Astrocyte (in vitro differentiated cells and primary cell): ENCODE measurements around the gene B2M. TPM values are rescaled to one million over a fixed set of nuclear protein-coding genes. Genes with fewer than 3 reads are reported as not detected.

Experiments
- DNase-seq: peaks from one replicate; pipeline ENCODE4 v3.0.0-alpha.2; 2010; ENCODE audit warnings: low read depth
- FAIRE-seq: peaks from 2 replicates; lab custom pipeline; 2011; peaks lifted over from hg19 to GRCh38; lab: Jason Lieb, UNC
- H2AFZ ChIP-seq: 2 replicates; pipeline ENCODE4 v1.6.0; 2012; ENCODE audit warnings: low read depth, low read length, inconsistent platforms
- H3K27ac ChIP-seq: 2 replicates; pipeline ENCODE4 v1.5.1; 2011; ENCODE audit warnings: low read depth, low read length, inconsistent platforms
- H3K27me3 ChIP-seq: 2 replicates; pipeline ENCODE4 v1.6.0; 2011; ENCODE audit warnings: low read length, inconsistent platforms; ENCODE audit not compliant: insufficient read depth
- H3K36me3 ChIP-seq: 2 replicates; pipeline ENCODE4 v1.5.1; 2011; ENCODE audit warnings: low read length, inconsistent platforms; ENCODE audit not compliant: insufficient read depth
- H3K4me1 ChIP-seq: 2 replicates; pipeline ENCODE4 v1.5.1; 2011; ENCODE audit warnings: low read length, inconsistent platforms; ENCODE audit not compliant: insufficient read depth
- H3K4me2 ChIP-seq: 2 replicates; pipeline ENCODE4 v1.6.0; 2012; ENCODE audit warnings: low read length, inconsistent platforms
- H3K4me3 ChIP-seq: 2 replicates; pipeline ENCODE4 v1.5.1; 2011; ENCODE audit warnings: low read depth, mild to moderate bottlenecking, low read length, inconsistent platforms; ENCODE audit not compliant: insufficient read depth
- H3K79me2 ChIP-seq: 2 replicates; pipeline ENCODE4 v1.6.0; 2012; ENCODE audit warnings: mild to moderate bottlenecking, low read length, inconsistent platforms; ENCODE audit not compliant: insufficient read depth
- H3K9ac ChIP-seq: 2 replicates; pipeline ENCODE4 v1.6.0; 2012; ENCODE audit warnings: mild to moderate bottlenecking, low read length, inconsistent platforms
- H3K9me3 ChIP-seq: 2 replicates; pipeline ENCODE4 v1.5.1; 2012; ENCODE audit warnings: low read depth, mild to moderate bottlenecking, low read length, inconsistent platforms; ENCODE audit not compliant: insufficient read depth
- H4K20me1 ChIP-seq: 2 replicates; pipeline ENCODE4 v1.6.0; 2012; ENCODE audit warnings: low read length, inconsistent platforms; ENCODE audit not compliant: insufficient read depth
- H3K27ac Mint-ChIP-seq: one replicate; pipeline ENCODE4 v1.8.0; 2021; ENCODE audit warnings: mild to moderate bottlenecking, mixed read lengths; ENCODE audit not compliant: unreplicated experiment
- H3K27me3 Mint-ChIP-seq: one replicate; pipeline ENCODE4 v1.8.0; 2021; ENCODE audit warnings: low read depth, mixed read lengths; ENCODE audit not compliant: unreplicated experiment
- H3K36me3 Mint-ChIP-seq: one replicate; pipeline ENCODE4 v1.8.0; 2021; ENCODE audit warnings: low read depth, mixed read lengths; ENCODE audit not compliant: unreplicated experiment
- H3K4me1 Mint-ChIP-seq: one replicate; pipeline ENCODE4 v1.8.0; 2021; ENCODE audit warnings: low read depth, mixed read lengths; ENCODE audit not compliant: unreplicated experiment
- H3K4me3 Mint-ChIP-seq: one replicate; pipeline ENCODE4 v1.8.0; 2021; ENCODE audit warnings: mild to moderate bottlenecking, moderate library complexity, mixed read lengths; ENCODE audit not compliant: unreplicated experiment
- H3K9me3 Mint-ChIP-seq: one replicate; pipeline ENCODE4 v1.8.0; 2021; ENCODE audit warnings: mild to moderate bottlenecking, mixed read lengths; ENCODE audit not compliant: unreplicated experiment
- EZH2 ChIP-seq: IDR thresholded peaks from 2 replicates; pipeline ENCODE4 v1.6.1; 2012; ENCODE audit warnings: mild to moderate bottlenecking, low read length, inconsistent platforms; ENCODE audit not compliant: insufficient read depth
- total RNA-seq: library from RNA; stranded (reverse); gene quantifications from 2 replicates; pipeline ENCODE4 v1.2.1, GENCODE V29; 2021
- TF ChIP-seq, protein P1 (sequence below): IDR thresholded peaks from 2 replicates; pipeline ENCODE4 v1.5.1; 2011; ENCODE audit warnings: low read depth, mild to moderate bottlenecking, inconsistent platforms, low read length, moderate library complexity; ENCODE audit not compliant: insufficient read depth

B2M gene
- total RNA-seq, 1 donor from 2014 or later: 1,708 TPM

DNA sequence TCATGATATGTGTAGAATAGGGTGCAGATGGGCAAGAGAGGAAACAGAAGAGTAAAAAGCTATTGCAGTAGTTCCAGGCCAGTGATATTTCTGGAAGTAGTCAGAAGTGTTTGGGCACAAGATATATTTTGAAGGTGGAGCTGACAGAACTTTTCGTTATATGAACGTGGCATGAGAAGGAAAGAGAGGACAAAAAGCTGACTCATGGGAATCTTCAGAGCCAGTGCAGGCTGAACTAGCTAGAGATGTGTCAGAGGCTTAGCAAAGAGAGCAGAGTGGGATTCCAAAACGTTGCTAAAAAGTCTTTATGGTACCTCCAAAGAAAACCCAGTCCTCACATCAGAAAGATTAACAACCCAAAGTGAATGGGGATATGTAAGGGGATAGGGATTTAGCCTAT lies 53.7 kb downstream of the B2M start:
- Histone ChIP-seq H3K4me2 (no peak overlapping the region), H3K36me3 (no peaks in the 10 kb centered on the region), H3K9ac (no peak overlapping the region), H3K79me2 (no peaks in the 10 kb centered on the region), H3K4me3 (no peak overlapping the region), H3K27me3 (peaks cover 2% of the 10 kb centered on the region), H3K27ac (no peak overlapping the region), H3K9me3 (no peaks in the 10 kb centered on the region), H2AFZ (no peak overlapping the region), H4K20me1 (no peaks in the 10 kb centered on the region), H3K4me1 (no peaks in the 10 kb centered on the region)
- H3K4me3 Mint-ChIP-seq: no peak overlapping the region
- H3K4me1 Mint-ChIP-seq: peaks cover 2% of the 10 kb centered on the region
- FAIRE-seq (no peak), DNase-seq (no peak)
- H3K27me3 Mint-ChIP-seq: peaks cover 2% of the 10 kb centered on the region
- peaks cover 2% of the 10 kb centered on the region for H3K9me3 Mint-ChIP-seq
- H3K27ac Mint-ChIP-seq: no peak overlapping the region
- TF ChIP-seq, protein P1, sequence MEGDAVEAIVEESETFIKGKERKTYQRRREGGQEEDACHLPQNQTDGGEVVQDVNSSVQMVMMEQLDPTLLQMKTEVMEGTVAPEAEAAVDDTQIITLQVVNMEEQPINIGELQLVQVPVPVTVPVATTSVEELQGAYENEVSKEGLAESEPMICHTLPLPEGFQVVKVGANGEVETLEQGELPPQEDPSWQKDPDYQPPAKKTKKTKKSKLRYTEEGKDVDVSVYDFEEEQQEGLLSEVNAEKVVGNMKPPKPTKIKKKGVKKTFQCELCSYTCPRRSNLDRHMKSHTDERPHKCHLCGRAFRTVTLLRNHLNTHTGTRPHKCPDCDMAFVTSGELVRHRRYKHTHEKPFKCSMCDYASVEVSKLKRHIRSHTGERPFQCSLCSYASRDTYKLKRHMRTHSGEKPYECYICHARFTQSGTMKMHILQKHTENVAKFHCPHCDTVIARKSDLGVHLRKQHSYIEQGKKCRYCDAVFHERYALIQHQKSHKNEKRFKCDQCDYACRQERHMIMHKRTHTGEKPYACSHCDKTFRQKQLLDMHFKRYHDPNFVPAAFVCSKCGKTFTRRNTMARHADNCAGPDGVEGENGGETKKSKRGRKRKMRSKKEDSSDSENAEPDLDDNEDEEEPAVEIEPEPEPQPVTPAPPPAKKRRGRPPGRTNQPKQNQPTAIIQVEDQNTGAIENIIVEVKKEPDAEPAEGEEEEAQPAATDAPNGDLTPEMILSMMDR: no peak
- no peak for TF ChIP-seq EZH2
- H3K36me3 Mint-ChIP-seq: peaks cover 2% of the 10 kb centered on the region

Other genes with a start within 250 kb of the B2M start
- 131 and 133 TPM in 2 replicates for gene EIF3J, start 174.4 kb upstream of the B2M start, total RNA-seq
- gene SPG11, start 47.9 kb upstream of the B2M start, total RNA-seq: 34.4 and 37.9 TPM in 2 replicates
- 0.41 and 1.2 TPM in 2 replicates for gene PATL2, start 194 bp upstream of the B2M start, total RNA-seq
- 32.8 and 37.2 TPM in 2 replicates for gene TRIM69, start 25.0 kb downstream of the B2M start, total RNA-seq
- gene TERB2, start 245.2 kb downstream of the B2M start, total RNA-seq: not detected in 2 replicates